Suprapubic skin (tissue), 4 donors: ENCODE measurements around the gene RASA3.

Experiments used
- CTCF ChIP-seq, 2 donors: fragments of 200-600 bp in 1 of 2; fragments of 450-650 bp in 1 of 2; sonication (generic) in 1 of 2; IDR thresholded peaks; one replicate each; pipeline ENCODE4 v1.5.1; 2016 to 2019; ENCODE audit warnings: antibody characterized with exemption in 2 of 2, mild to moderate bottlenecking in 1 of 2, moderate library complexity in 1 of 2
- EP300 ChIP-seq: sonication (generic); formaldehyde crosslinking; IDR thresholded peaks from one replicate; pipeline ENCODE4 v1.6.1; 2017; ENCODE audit warnings: antibody characterized with exemption
- POLR2A ChIP-seq, 2 donors: fragments of 450-650 bp; IDR thresholded peaks; one replicate each; pipeline ENCODE4 v1.6.1; 2017; ENCODE audit warnings: antibody characterized with exemption in 2 of 2, mild to moderate bottlenecking in 2 of 2, moderate library complexity in 2 of 2
- POLR2AphosphoS5 ChIP-seq, 3 donors: sonication (generic); formaldehyde crosslinking; IDR thresholded peaks; one replicate each; pipeline ENCODE4 v1.6.1; 2017; ENCODE audit warnings: antibody characterized with exemption in 3 of 3

DNA sequence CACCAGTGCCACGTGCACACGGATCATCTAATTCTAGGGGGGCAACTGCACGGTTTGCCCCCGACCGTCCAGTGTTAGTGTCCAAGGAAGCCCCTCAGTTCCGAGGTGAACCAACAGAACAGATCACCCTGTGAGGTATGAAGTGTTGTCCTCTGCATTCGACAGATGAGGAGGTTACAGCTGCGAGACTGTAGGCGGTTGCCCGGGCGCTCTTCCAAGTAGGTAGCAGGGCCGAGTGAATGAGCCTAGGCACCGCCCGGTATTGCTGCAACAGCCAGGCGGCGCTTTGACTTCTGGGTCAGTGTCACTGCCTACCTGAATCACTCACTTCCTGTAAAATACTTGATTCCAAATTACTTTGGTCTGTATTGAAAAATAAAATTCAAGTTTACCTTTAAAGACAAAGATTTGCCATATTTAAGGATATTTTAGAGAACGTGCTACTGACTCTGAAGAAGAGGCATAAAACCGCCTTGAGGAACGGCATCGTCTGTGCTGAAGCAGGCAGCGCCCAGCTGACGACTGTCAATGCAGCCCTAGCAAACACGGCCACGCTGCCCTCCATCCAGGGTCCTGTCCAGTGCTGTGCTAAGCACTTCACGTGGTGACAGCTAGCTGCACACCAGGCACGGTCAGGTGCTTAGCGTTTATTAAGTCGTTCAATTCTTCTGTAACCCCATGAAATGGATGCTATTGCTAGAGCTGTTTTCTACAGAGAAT lies 19.3 kb upstream of the RASA3 start:
- TF ChIP-seq POLR2A (IDR thresholded peaks at IDR 0.05): no peak
- peak in 1 of 2 donors; percentile 20 for TF ChIP-seq CTCF (IDR thresholded peaks at IDR 0.05)
- no peak for TF ChIP-seq POLR2AphosphoS5 (IDR thresholded peaks at IDR 0.05)
- no peak for TF ChIP-seq EP300
